Measurements from ENCODE around the gene ORC2.
"Not testable (repeated sequence)": the region's sequence is repeated elsewhere in the genome, so short reads cannot be mapped to it uniquely, and the experiment has no call there.

GRCh38 chr2:200970057-200970456, 6.6 kb upstream of the ORC2 start:
- not testable (repeated sequence) for TF ChIP-seq CTCF (IDR thresholded peaks at IDR 0.05); TCF7 (CRISPR knock-in tag; IDR thresholded peaks at IDR 0.05; ENCODE audit: low read depth); ATF6 (CRISPR knock-in tag; IDR thresholded peaks at IDR 0.05); E2F5 (CRISPR knock-in tag; IDR thresholded peaks at IDR 0.05); USF2 (CRISPR knock-in tag; IDR thresholded peaks at IDR 0.05)

Measured in WTC11 (cell line).